ENCODE results near the gene DNAI1.

- TF ChIP-seq, protein P1, sequence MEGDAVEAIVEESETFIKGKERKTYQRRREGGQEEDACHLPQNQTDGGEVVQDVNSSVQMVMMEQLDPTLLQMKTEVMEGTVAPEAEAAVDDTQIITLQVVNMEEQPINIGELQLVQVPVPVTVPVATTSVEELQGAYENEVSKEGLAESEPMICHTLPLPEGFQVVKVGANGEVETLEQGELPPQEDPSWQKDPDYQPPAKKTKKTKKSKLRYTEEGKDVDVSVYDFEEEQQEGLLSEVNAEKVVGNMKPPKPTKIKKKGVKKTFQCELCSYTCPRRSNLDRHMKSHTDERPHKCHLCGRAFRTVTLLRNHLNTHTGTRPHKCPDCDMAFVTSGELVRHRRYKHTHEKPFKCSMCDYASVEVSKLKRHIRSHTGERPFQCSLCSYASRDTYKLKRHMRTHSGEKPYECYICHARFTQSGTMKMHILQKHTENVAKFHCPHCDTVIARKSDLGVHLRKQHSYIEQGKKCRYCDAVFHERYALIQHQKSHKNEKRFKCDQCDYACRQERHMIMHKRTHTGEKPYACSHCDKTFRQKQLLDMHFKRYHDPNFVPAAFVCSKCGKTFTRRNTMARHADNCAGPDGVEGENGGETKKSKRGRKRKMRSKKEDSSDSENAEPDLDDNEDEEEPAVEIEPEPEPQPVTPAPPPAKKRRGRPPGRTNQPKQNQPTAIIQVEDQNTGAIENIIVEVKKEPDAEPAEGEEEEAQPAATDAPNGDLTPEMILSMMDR (IDR thresholded peaks at IDR 0.05), result no peak
- TF ChIP-seq POLR2A (IDR thresholded peaks at IDR 0.05), result no peak
These were observed 95.8 kb downstream of the DNAI1 start for GRCh38 chr9:34554211-34555001.

All from esophagus squamous epithelium (tissue), 4 donors.